ENCODE data around the gene COL7A1. TPM values are rescaled to one million over a fixed set of nuclear protein-coding genes. Genes with fewer than 3 reads are reported as not detected.

COL7A1 gene
- total RNA-seq, 4 donors from 2014 or later, result 0.66 to 1.7 (median 1.1) TPM

DNA sequence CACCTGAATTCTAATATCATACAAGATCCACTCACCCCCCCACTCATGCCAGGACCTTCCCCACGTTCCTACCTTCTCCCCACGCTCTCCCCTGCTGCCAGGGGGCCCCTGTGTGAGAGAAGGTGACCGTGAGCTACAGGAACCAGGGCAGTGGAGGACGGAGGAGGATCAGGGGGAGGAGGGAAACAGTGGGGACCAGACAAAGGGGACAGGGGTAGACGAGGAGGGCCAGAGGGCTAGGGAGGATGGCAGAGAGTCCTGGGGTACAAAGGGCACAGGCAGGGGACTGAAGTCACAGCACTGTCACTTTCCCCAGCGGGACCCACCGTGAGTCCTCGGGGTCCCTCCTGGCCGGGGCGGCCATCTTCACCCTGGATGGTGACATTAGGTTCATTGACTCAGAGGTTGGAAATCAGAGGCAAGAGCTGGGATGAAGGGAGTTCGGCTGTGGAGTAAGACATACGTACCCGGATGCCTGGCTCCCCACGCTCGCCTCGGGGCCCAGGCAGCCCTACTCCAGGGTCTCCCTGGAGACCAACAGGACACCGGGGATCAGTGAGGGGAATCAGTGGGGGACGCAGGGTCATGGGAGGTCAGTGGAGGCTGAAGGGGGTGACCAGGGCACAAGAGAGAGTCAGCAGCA is 25.2 kb downstream of the COL7A1 start:
- H3K4me3 ChIP-seq, result no peak overlapping the region
- intact Hi-C loops (cut with DNase I; ENCODE audit: low total_unique reads) (no loop called here), in situ Hi-C loops (cut with MboI; ENCODE audit: low sequenced_read_pairs in 4 of 4) (no loop called here)
- TF ChIP-seq POLR2A (IDR thresholded peaks at IDR 0.05), result no peak
- TF ChIP-seq, protein P1, sequence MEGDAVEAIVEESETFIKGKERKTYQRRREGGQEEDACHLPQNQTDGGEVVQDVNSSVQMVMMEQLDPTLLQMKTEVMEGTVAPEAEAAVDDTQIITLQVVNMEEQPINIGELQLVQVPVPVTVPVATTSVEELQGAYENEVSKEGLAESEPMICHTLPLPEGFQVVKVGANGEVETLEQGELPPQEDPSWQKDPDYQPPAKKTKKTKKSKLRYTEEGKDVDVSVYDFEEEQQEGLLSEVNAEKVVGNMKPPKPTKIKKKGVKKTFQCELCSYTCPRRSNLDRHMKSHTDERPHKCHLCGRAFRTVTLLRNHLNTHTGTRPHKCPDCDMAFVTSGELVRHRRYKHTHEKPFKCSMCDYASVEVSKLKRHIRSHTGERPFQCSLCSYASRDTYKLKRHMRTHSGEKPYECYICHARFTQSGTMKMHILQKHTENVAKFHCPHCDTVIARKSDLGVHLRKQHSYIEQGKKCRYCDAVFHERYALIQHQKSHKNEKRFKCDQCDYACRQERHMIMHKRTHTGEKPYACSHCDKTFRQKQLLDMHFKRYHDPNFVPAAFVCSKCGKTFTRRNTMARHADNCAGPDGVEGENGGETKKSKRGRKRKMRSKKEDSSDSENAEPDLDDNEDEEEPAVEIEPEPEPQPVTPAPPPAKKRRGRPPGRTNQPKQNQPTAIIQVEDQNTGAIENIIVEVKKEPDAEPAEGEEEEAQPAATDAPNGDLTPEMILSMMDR (IDR thresholded peaks at IDR 0.05 in 4 of 5, conservative IDR thresholded peaks at IDR 0.05 in 1 of 5), result no peak
- DNase-seq, result no peak
- peaks cover 0 to 3% of the 10 kb centered on the region in 2 donors for H3K36me3 ChIP-seq
- no peaks in the 10 kb centered on the region for H3K4me1 ChIP-seq
- no peaks in the 10 kb centered on the region for H3K9me3 ChIP-seq
- ATAC-seq, result no peak
- H3K27me3 ChIP-seq, result no peaks in the 10 kb centered on the region
- H3K27ac ChIP-seq, result no peak overlapping the region

DNA sequence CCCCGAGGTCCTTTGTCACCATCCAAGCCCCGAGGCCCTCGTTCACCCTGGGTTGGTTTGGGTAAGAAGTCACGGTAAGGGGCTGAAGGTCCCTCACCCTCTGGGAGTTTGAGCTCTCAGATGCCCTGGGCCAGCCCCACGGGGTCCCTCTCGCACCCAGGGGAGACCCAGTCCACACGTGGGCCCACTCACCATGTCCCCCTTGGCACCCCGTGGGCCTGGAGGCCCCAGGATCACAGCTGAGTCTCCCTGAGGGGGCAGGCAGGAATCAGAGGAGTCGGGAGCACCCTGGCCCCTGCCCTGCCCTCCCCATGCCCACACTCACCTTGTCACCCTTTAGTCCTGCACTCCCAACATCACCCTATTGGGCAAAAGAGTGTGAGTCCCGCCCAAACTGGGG is 25.7 kb downstream of the COL7A1 start:
- Histone ChIP-seq H3K4me3 (no peak overlapping the region), H3K36me3 (peaks cover 0 to 3% of the 10 kb centered on the region in 2 donors), H3K9me3 (no peaks in the 10 kb centered on the region), H3K27ac (no peak overlapping the region), H3K27me3 (no peaks in the 10 kb centered on the region), H3K4me1 (no peaks in the 10 kb centered on the region)
- TF ChIP-seq, protein P1 (IDR thresholded peaks at IDR 0.05 in 4 of 5, conservative IDR thresholded peaks at IDR 0.05 in 1 of 5), result no peak
- no peak for TF ChIP-seq POLR2A (IDR thresholded peaks at IDR 0.05)
- intact Hi-C loops (cut with DNase I; ENCODE audit: low total_unique reads), result no loop called here
- DNase-seq (no peak), ATAC-seq (no peak)
- in situ Hi-C loops (cut with MboI; ENCODE audit: low sequenced_read_pairs in 4 of 4), result no loop called here

DNA sequence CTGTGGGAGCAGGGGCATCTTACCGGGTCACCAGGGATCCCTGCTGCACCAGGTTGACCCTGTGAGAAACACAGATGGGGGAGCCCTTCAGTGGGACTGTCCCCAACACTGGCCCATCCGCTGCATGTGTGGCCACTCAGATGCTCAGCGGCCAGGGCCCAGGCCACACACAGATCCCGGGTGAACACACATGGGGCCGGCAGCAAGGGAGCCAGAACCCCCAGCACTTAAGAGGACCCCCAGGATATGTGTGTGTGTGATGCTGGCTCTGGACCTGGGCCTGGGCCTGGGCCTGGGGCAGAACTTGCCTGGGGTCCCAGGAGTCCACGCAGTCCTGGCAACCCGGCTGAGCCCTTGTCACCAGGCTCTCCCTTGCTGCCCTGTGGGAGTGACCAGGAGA is 26.7 kb downstream of the COL7A1 start:
- in situ Hi-C loops (cut with MboI; ENCODE audit: low sequenced_read_pairs in 4 of 4), result no loop called here
- intact Hi-C loops (cut with DNase I; ENCODE audit: low total_unique reads), result no loop called here
- Histone ChIP-seq H3K27me3 (no peaks in the 10 kb centered on the region), H3K4me3 (no peak overlapping the region), H3K27ac (no peak overlapping the region), H3K36me3 (peaks cover 0 to 3% of the 10 kb centered on the region in 2 donors), H3K4me1 (no peaks in the 10 kb centered on the region), H3K9me3 (no peaks in the 10 kb centered on the region)
- no peak for DNase-seq
- TF ChIP-seq POLR2A (IDR thresholded peaks at IDR 0.05), result no peak
- TF ChIP-seq, protein P1 (IDR thresholded peaks at IDR 0.05 in 4 of 5, conservative IDR thresholded peaks at IDR 0.05 in 1 of 5), result no peak
- no peak for ATAC-seq

DNA sequence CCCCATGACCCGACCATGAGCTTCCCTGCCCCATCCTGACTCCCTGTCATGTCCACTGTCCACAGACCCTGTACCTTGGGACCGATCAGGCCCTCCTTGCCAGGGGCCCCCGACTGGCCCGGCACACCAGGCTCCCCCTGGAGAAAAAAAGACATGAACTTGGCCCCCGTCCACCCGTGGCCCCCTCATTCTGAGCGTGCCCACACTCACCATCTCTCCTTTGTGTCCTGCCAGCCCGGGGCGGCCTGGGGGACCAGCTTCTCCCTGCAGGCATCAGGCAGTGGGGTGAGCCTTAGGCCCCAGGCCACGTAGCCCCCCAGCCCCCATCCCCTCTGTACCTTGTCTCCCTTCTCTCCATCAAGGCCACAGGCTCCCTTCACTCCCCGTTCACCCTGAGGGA is 27.6 kb downstream of the COL7A1 start:
- no peaks in the 10 kb centered on the region for H3K4me1 ChIP-seq
- in situ Hi-C loops (cut with MboI; ENCODE audit: low sequenced_read_pairs in 4 of 4), result no loop called here
- H3K36me3 ChIP-seq, result peaks cover 0 to 3% of the 10 kb centered on the region in 2 donors
- no peak overlapping the region for H3K4me3 ChIP-seq
- no peak overlapping the region for H3K27ac ChIP-seq
- no peaks in the 10 kb centered on the region for H3K27me3 ChIP-seq
- DNase-seq (no peak), ATAC-seq (no peak)
- intact Hi-C loops (cut with DNase I; ENCODE audit: low total_unique reads), result no loop called here
- no peaks in the 10 kb centered on the region for H3K9me3 ChIP-seq
- TF ChIP-seq, protein P1 (IDR thresholded peaks at IDR 0.05 in 4 of 5, conservative IDR thresholded peaks at IDR 0.05 in 1 of 5), result no peak
- TF ChIP-seq POLR2A (IDR thresholded peaks at IDR 0.05), result no peak

DNA sequence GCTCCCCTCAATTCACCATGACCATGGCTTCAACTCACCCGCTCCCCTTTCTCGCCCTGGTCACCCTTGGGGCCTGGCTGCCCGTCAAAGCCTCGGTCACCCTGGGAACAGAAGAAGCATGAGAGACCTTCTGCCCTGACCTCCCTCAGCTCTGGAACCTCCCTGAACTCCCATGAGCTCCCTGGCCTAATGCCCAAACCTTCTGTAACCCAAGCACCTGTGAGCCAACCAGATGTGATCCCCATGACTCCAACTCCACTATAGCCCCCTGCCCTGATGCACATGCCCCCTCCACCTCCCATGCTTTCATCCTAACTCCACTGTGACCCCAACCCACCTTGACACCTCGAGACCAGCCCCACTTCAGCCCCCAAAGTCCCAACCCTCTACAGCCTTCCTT is 28.0 kb downstream of the COL7A1 start:
- DNase-seq (no peak), ATAC-seq (no peak)
- Histone ChIP-seq H3K27me3 (no peaks in the 10 kb centered on the region), H3K9me3 (no peaks in the 10 kb centered on the region), H3K36me3 (peaks cover 0 to 3% of the 10 kb centered on the region in 2 donors), H3K27ac (no peak overlapping the region), H3K4me3 (no peak overlapping the region), H3K4me1 (no peaks in the 10 kb centered on the region)
- intact Hi-C loops (cut with DNase I; ENCODE audit: low total_unique reads) (no loop called here), in situ Hi-C loops (cut with MboI; ENCODE audit: low sequenced_read_pairs in 4 of 4) (no loop called here)
- TF ChIP-seq, protein P1 (IDR thresholded peaks at IDR 0.05 in 4 of 5, conservative IDR thresholded peaks at IDR 0.05 in 1 of 5), result no peak
- TF ChIP-seq POLR2A (IDR thresholded peaks at IDR 0.05), result no peak

All from gastrocnemius medialis (tissue), 4 donors.